Jurkat, Clone E6-1 (cell line): ENCODE data around the gene NFX1.

Experiments used
- DNase-seq: peaks from one replicate; pipeline ENCODE4 v3.0.0-alpha.2; 2011; ENCODE audit warnings: low read depth, low spot score
- H3K4me3 ChIP-seq: 2 replicates; pipeline ENCODE4 v1.5.1; 2011; ENCODE audit warnings: mild to moderate bottlenecking, low read length, control low read depth, moderate library complexity

Gene NFX1

DNA sequence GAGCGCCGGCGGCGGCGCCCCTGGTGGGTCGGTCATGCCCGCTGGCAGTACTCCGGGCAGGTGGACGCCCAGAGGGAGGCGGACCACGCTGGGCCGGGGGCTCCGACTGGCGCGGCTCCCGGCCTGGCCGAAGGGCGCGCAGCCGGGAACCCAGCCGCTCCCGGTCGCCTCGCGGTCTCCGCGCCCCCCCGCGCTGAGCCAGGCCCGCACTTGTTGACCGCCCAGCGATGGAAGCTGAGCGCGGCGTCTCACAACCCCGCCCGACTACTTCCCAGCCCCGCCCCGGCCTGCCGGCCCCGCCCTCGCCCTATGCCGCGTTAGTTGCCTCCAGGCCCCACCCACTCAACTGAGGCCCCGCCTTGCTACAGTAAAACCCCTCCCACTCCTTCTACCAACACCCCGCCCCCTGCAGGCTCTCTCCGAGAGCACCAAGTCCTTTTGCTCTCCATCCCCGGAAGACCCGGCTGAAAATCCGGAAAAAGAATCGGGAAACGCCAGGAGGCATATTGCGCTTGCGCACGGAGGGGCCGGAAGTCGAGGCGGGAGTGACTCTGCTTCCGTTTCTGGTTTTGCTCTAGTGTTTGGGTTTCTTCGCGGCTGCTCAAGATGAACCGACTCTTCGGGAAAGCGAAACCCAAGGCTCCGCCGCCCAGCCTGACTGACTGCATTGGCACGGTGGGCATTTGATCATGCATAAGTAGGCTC is 25.7 kb upstream of the NFX1 start, which contains the start of the genes BAG1 and CHMP5:
TSS of gene BAG1 (minus strand) at position 236 of the 705 bp plus-strand sequence.
TSS of gene CHMP5 (plus strand) at position 577 of the 705 bp plus-strand sequence. CDS start at position 607, 30 bp downstream.
- H3K4me3 ChIP-seq: peak within 1 kb of the TSS; percentile 96
- peak; percentile 98 for DNase-seq

DNA sequence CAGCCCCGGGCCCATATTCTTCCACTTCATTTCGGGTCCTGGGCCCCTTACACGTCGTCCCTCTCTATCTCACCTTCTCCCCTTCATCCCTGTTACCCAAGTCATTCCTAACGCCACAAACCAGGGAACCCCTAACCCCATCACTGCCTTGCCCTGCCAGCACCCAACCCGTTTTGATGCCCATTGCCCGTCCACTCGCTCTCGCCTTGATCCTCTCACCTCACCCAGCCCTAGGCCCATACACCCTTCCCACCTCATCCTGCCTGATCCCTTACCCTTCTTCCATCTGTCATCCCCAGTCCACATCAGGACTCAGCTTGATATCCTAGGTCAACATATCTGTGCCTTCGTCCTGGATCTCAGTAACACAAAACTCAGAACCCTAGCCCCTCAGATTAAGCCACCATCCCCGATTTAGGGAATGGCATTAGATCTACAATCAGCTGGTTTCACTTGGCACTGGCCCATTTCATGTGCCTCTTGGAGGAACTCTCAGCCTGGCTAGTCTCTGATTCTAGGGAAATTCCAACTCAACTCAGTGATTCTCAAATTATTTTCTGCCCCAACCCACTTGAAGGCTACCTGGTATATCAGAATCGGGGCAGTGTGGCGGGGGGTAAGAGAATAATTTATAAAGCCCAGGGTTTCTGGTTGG is 25.0 kb upstream of the NFX1 start:
- H3K4me3 ChIP-seq: peak overlapping the region; percentile 68
- DNase-seq: no peak

DNA sequence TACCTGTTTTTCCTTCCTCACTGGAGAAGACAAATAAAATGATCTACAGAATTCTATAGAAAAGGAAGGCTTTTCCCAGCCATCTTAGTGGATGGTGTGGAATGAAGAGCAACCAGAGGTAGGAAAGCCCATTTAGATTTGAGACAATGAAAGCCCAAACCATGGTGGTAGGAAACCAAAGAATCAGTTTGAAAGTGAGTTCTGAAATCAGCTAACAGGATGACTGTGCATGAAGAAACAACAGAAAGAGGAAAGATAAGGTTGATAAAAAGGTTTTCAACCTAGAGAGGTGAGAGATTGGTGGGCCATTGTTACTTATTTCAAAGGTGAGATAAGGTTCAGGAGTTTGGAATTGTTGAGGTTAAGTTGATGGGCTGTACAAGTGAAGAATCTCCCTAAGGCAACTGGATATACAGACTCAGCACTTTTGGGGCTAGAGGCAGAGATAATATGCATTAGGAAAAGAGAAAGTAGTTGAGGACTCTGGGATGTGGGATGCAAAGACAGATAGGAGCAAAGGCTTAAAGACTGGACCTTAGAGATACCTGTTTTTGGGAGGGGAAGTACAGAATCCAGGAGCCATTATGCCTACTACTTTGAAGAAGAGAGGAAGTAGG is 23.1 kb upstream of the NFX1 start:
- no peak overlapping the region for H3K4me3 ChIP-seq
- DNase-seq: no peak

DNA sequence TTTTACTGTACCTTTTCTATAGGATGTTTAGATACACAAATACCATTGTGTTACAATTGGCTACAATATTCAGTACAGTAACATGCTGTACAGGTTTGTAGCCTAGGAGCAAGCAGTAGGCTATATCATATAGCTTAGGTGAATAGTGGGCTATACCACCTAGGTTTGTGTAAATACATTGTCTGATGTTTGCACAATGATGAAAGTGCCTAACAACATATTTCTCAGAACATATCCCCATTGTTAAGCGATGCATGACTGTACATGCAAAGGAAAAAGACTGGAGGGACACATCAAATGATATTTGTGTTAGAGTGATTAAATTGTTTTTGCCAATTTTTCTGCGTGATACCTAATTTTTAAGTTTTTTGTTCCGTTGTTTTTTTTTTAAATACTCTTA is 20.2 kb upstream of the NFX1 start:
- DNase-seq: no peak
- no peak overlapping the region for H3K4me3 ChIP-seq

DNA sequence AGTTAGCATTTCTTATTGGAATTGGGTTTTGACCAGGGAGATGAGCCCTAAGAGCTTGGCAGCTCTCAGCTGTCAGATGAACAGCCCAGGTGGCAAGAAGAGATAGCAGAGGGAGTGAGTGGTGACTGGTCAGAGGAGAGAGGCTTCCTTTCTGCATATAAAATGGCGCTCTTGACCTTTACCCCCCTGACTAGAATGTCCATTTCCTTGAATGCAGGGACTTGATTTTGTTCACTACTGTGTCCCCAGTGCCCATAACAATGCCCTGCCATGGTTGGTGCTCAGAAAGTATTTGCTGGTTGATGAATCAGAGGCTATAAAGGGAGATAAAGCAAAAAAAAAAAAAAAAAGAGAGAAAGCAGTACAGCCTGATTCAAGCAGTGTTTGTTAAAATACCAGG is 18.3 kb upstream of the NFX1 start:
- H3K4me3 ChIP-seq: no peak overlapping the region
- DNase-seq: no peak

DNA sequence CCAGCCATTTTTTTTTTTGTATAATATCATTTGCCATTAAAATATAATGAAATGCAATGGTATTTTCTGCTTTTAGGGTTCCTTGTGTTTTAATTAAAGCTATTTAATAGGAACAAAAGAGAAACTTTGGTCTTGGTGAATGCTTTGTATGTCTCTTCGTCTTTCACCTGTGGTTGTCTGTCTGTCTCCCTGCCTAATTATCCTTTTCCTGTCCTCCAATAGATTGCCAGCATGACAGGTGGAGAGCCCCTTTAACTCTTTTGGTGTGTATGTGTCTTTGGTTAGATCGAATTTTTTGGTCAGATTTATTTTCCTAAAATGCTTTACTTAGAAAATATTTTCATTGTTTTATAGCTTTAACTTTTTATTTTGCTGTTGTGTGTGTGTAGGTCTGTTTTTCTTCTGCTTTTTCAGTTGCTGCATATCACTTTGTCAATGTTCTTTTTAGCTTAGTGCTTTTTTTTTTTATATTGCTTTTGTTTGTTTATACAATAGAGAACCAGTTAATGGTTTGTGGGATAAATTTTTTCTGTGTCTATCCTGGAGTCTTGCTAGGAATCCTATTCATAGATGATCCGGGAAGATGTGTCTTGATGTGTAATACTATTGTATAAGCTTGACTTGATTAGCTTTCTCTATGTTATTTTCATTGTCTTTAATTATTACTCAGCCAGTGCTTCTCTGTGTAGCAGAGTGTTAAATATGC is 16.9 kb upstream of the NFX1 start:
- DNase-seq: no peak
- no peak overlapping the region for H3K4me3 ChIP-seq

DNA sequence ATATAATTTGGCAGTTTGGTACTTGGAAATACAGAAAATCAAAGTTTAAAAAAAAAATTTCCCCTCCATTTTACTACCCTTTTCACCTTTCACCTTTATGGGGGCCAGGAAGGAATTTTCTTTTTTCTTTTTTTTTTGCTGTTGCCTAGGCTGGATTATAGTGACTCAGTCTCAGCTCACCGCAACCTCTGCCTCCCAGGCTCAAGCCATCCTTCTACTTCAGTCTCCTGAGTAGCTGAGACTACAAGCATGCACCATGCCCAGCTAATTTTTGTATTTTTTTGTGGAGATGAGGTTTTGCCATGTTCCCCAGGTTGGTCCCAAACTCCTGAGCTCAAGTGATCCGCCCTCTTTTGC is 16.4 kb upstream of the NFX1 start:
- DNase-seq: no peak
- no peak overlapping the region for H3K4me3 ChIP-seq

DNA sequence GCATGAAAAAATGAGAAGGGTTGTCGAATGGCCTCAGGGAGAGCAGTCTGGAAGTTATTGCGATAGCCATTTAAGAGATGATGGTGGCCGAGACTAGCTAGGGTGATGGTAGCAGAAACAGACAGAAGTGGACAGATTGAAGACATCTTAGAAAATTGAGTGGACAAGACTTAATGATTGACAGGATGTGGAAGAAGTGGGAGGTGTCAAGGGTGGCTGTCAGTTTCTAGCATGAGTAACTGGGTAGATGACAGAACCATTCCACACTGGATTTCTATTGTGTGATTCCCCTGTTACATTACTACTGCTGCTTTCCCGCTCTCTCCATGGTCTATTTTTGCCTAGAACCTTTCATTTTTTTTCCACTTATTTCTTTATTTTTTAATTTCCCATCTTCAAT is 12.8 kb upstream of the NFX1 start:
- H3K4me3 ChIP-seq: no peak overlapping the region
- no peak for DNase-seq

DNA sequence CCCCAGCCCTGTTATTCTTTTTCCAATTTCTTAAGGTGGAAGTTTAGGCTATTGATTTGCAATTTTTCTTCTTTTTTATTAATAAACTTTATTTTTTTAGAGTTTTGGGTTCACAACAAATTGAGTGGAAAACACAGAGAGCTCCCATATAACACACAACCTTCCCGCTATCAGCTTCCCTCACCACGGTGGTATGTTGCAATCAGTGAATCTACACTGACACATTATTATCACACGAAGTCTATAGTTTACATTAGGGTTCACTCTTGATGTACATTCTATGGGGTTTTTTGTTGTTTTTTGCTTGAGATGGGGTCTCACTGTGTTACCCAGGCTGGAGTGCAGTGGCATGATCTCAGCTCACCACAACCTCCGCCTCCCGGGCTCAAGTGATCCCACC is 4.8 kb upstream of the NFX1 start:
- no peak overlapping the region for H3K4me3 ChIP-seq
- DNase-seq: no peak

DNA sequence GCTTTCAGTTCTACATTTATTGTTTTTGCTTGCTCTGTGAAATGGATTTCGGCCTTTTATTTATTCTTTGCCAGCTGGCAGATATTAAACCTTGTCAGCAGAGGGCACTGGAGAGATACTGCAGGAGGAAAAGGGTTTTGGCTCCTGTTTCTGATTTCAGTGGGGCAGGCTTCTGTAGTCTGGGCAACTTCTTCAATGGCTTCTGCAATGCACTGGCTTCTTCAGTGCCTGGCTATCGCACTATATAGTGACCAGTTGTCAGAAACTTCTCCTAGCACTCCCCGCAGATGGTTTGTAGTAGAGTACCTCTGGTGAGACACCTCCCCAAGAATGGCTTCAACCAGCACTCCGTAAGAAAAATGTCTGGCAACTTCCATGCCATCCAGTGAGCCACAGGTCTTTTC is 3.2 kb upstream of the NFX1 start:
- DNase-seq: peak; percentile 73
- no peak overlapping the region for H3K4me3 ChIP-seq

DNA sequence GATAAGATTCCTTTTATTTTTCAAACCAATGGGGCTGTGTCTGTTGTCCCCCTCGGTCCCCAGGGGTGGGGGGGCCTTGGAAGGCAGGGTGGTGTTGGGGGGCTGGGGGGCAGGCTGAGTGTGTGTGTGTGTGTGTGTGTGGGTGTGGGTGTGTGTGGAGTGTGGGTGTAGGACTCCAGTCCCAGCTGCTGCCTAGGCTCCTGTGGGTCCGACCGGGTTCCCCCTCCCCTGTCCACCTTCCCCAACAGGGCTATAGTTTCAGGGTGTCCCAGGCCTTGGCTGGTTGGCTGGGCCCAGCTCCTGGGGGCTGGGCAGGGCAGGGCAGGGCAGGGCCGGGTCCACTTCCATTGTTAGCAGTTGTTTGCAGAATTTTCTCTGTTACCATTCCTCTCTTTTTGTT is 2.1 kb upstream of the NFX1 start:
- DNase-seq: no peak
- no peak overlapping the region for H3K4me3 ChIP-seq

DNA sequence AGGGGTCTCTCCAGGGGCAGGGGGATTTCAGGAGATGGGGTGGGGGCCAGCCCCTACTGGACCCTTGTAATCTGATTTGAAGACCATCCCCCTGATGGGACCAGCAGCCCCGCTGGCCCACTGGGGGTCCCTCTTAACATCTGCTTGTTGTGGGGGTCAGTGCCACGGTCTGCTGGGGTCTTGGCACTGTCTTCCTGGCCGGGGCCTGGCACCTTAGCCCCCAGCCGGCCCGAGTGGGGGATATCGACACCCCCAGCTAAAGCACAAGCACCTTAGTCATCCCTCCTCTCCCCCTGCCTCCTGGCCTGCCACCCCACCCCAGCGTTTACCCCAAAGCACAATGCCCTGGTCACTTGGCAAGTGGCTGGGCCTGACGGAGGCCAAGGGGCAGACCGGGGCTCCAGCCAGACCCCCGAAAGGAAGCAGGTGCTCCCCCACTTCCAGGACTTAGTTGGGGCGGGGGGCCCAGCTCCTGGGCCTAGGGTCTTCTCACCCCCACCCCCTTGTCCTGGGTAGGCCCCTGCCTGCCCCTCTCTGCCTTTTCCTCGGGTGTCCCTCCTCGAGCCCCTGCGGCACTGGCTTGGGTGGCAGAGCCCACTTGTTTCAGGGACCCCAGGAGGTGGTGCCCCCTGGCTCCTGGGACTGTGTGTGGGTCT is 1.4 kb upstream of the NFX1 start:
- DNase-seq: no peak
- peak overlapping the region; percentile 99 for H3K4me3 ChIP-seq

DNA sequence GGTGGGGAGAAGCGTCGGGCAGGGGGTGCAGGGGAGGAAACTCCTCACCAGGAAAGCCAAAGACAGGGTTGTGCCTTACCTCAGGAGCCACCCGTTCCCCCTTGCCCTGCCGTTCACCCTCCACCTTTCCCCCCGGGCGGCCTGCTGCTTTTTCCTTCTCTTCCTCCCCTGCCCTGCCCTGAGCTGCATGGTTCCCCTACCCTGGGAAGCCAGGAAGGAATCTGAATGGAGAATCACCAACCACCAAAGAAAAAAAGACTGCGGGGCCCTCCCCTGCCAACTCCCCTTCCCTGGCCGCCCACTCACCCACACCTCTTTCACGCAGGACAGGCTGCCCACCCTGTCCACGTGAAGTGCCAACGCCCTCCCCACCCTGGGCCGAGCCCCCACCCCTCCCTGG is 820 bp upstream of the NFX1 start:
- peak overlapping the region; percentile 99 for H3K4me3 ChIP-seq
- no peak for DNase-seq

DNA sequence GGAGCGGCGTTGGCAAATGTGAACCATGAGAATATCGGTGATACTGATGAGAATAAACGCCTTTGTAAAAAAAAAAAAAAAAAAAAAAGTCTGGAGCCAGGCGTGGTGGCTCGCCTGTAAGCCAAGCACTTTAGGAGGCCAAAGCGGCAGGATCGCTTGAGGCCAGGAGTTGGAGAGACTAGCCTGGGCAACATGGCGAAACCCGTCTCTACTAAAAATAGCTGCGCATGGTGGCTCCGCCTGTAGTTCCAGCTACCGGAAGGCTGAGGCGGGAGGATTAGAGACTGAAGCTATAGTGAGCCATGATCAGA is 425 bp upstream of the NFX1 start:
- no peak for DNase-seq

DNA sequence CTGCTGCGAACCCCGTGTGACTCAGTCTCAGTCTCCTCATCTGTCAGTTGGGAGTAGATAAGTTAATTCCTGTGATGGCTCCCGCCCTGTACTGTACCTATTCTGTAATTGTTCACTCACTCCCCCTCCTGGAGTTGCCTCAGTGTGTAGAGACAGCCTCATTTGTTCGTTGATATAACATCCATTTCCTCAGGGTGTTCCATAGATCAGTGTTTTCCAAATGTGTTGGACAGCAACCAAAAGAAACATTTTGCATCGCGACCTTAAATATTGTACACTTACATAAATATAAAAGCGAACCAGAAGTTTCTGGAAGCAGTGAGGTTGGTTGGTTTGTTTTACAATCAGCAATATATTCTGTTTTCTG is 698 bp downstream of the NFX1 start:
- peak; percentile 27 for DNase-seq
- H3K4me3 ChIP-seq: peak overlapping the region; percentile 99

More for the DNA sequence above, 425 bp upstream of the NFX1 start:
- H3K4me3 ChIP-seq: peak overlapping the region; percentile 99

DNA sequence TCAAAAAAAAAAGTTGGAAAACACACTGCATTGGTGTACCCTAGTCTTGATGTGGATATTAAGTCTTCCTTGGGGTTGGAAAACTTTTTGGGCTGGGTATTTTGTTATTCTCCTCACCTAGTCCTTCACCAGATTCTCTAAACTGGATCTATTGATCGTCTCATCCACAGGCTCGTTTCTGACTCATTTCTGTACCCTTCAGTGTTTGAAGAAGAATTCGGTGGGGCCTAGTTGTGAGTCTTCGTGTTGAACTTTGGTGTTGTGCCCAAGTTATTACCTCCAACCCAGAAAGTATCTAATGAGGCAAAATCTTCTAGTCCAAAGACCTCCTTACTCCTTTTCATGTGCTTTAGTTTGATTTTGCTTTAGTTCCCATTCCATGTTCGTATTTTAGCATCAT is 1.6 kb downstream of the NFX1 start:
- no peak for DNase-seq
- no peak overlapping the region for H3K4me3 ChIP-seq

DNA sequence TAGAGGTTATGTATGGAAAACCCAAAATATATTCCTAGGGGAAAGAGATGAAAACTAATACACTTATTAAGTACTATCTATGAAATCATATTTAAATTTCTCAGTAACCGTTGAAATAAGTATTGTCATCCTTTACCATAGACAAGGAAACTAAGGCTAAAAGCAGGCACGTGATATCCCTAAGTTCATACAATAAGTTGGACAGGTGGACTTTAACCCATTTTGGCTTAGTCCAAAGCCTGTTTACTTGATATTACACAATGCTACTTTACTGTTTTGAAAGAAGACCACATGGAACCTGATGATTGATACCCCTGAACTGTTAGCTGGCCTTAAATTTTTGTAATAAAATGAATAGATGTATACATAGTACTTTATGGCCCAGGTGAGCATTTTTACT is 3.5 kb downstream of the NFX1 start:
- DNase-seq: no peak
- H3K4me3 ChIP-seq: no peak overlapping the region

DNA sequence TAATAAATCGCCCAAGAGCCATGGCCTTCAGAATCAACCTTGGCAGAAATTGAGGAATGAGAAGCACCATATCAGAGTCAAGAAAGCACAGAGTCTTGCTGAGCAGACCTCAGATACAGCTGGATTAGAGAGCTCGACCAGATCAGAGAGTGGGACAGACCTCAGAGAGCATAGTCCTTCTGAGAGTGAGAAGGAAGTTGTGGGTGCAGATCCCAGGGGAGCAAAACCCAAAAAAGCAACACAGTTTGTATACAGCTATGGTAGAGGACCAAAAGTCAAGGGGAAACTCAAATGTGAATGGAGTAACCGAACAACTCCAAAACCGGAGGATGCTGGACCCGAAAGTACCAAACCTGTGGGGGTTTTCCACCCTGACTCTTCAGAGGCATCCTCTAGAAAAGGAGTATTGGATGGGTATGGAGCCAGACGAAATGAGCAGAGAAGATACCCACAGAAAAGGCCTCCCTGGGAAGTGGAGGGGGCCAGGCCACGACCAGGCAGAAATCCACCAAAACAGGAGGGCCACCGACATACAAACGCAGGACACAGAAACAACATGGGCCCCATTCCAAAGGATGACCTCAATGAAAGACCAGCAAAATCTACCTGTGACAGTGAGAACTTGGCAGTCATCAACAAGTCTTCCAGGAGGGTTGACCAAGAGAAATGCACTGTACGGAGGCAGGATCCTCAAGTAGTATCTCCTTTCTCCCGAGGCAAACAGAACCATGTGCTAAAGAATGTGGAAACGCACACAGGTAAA is 4.5 kb downstream of the NFX1 start:
- H3K4me3 ChIP-seq: no peak overlapping the region
- DNase-seq: no peak

DNA sequence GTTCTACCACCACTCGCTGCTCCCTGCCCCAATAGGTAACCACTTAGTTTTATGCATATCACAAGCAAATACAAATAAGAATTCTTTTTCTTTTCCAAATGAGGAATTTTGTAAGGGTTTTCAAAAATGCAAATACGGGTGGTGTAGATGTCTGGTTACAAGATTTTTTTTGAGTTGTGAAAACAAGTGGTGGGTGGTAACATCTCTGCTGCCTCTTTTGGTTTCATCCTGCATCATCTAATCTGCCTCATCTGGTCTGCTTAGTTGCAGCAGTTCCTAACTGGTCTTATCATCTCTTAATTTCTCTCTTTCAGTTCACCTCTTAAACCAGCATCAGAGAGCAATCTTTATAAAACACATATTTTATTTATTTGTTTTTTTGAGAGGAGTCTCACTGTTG is 5.3 kb downstream of the NFX1 start:
- DNase-seq: no peak

More for the DNA sequence above, 5.3 kb downstream of the NFX1 start:
- H3K4me3 ChIP-seq: no peak overlapping the region
